ENCODE measurements around the gene GNAL. TPM values are rescaled to one million over a fixed set of nuclear protein-coding genes. Genes with fewer than 3 reads are reported as not detected.

GNAL gene
- total RNA-seq, 4 donors from 2014 or later: 1.9 to 12.8 (median 7.0) TPM

- TF ChIP-seq, protein P1, sequence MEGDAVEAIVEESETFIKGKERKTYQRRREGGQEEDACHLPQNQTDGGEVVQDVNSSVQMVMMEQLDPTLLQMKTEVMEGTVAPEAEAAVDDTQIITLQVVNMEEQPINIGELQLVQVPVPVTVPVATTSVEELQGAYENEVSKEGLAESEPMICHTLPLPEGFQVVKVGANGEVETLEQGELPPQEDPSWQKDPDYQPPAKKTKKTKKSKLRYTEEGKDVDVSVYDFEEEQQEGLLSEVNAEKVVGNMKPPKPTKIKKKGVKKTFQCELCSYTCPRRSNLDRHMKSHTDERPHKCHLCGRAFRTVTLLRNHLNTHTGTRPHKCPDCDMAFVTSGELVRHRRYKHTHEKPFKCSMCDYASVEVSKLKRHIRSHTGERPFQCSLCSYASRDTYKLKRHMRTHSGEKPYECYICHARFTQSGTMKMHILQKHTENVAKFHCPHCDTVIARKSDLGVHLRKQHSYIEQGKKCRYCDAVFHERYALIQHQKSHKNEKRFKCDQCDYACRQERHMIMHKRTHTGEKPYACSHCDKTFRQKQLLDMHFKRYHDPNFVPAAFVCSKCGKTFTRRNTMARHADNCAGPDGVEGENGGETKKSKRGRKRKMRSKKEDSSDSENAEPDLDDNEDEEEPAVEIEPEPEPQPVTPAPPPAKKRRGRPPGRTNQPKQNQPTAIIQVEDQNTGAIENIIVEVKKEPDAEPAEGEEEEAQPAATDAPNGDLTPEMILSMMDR (IDR thresholded peaks at IDR 0.05): no peak
- ATAC-seq (ENCODE audit: low FRiP score): no peak
- DNase-seq (ENCODE audit: low spot score): no peak
These were observed 177.7 kb downstream of the GNAL start for GRCh38 chr18:11866764-11867163.

DNA sequence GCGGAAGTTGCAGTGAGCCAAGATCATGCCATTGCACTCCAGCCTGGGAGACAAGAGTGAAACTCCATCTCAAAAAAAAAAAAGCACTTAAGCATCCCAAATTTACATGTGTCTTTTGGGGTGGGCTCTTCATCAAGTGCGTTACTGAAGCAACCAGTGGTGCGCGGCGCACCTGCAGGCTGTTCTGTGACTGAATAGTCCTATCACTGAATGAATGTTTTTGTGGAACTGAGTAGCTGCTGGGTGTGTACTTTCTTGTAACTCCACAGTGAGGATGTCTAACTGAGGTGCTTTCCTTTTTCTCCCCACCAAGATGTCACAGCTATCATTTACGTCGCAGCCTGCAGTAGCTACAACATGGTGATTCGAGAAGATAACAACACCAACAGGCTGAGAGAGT lies 179.2 kb downstream of the GNAL start:
- TF ChIP-seq, protein P1 (IDR thresholded peaks at IDR 0.05): no peak
- no peak for DNase-seq (ENCODE audit: low spot score)
- ATAC-seq (ENCODE audit: low FRiP score): no peak

DNA sequence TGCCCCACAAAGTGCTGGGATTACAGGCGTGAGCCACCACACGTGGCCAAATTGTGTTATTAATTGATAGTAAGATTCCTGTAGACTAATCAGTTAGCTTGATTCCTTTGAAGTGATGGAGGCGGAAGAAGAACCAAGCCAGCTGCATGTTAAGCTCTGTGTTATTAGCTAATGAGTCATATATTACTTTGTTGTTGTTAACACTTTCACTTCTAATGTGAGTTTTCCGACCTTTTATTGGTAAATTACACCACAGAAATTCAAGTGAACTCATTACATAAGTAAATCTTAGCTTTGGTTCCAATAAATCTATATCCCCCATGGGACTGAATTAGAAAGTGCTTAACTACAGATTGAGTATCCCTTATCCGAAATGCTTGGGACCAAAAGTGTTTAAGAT lies 182.4 kb downstream of the GNAL start:
- TF ChIP-seq, protein P1 (IDR thresholded peaks at IDR 0.05): no peak
- no peak for DNase-seq (ENCODE audit: low spot score)
- no peak for ATAC-seq (ENCODE audit: low FRiP score)

GRCh38 chr18:11872479-11873136 lies 183.5 kb downstream of the GNAL start:
- TF ChIP-seq, protein P1 (IDR thresholded peaks at IDR 0.05): no peak
- no peak for DNase-seq (ENCODE audit: low spot score)
- no peak for ATAC-seq (ENCODE audit: low FRiP score)

DNA sequence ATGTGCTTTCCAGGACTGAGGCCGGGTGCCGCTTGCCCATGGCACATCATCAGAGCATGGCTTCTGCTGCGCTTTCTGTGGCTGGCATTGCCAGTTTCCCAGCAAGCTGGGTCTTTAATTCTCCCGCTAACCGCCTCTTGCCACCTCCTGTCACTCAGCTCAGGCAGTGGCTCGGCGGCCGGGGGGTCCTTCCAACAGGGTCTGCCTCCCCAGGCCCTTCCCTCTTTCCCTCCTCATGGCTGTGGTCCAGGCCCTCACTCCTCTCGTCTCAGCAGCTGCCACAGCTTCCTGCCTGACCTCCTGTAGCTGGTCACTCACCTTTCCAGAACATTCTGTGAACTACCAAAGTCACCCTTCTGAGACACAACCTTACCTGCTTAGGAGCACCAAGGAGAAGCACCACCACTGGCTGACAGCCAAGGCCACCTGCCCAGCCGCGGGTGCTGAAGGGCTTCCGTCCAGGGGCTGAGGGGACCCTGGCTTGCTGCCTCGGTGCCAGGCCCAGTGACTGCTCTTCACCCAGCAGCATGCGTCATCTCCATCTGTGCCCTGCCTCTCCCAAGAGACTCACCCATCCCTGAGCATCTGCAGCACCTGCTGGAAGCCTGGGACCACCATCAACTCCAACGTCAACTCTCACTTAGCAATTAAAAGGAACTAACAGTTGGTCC lies 184.7 kb downstream of the GNAL start:
- ATAC-seq (ENCODE audit: low FRiP score) (no peak), DNase-seq (ENCODE audit: low spot score) (no peak)
- TF ChIP-seq, protein P1 (IDR thresholded peaks at IDR 0.05): no peak

DNA sequence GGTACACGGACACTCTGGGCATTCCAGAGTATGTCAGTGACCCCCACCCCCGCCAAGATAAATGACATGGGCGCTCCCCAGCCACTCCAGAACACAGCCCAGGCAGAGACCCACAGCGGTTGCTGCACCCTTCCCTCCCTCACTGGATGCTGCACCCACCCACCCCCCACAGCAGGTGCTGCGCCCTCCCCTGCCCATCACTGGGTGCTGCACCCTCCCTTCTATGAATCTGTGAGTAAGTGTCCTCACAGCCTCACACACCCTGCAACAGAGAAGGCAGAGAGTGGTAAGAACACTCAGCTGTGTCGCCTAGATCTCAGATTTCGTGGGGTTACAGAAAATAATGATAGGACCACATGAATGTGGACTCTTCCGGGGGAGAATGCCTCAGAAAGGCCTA lies 185.6 kb downstream of the GNAL start:
- DNase-seq (ENCODE audit: low spot score) (no peak), ATAC-seq (ENCODE audit: low FRiP score) (no peak)
- TF ChIP-seq, protein P1 (IDR thresholded peaks at IDR 0.05): no peak

Measured in omental fat pad (tissue), 4 donors.